PFSK-1 (cell line): ENCODE data around the gene CCDC126.

Source experiments
- FOXP2 ChIP-seq: optimal IDR thresholded peaks from 2 replicates; pipeline ENCODE3; 2011; ENCODE audit warnings: borderline replicate concordance, control low read depth, inconsistent platforms; ENCODE audit not compliant: insufficient read depth; ENCODE audit errors: extremely low read length, extremely low read depth
- POLR2AphosphoS5 ChIP-seq: IDR thresholded peaks from 2 replicates; pipeline ENCODE4 v1.6.1; 2012; ENCODE audit warnings: low read depth, mild to moderate bottlenecking, control low read depth, low read length, moderate library complexity
- REST ChIP-seq, 2 experiments: IDR thresholded peaks; 2 replicates each; pipeline versions ENCODE4 v1.6.1 to v1.8.0; 2011 to 2012; ENCODE audit warnings: low read depth in 2 of 2, low read length in 2 of 2, control low read depth in 1 of 2, inconsistent platforms in 1 of 2, mild to moderate bottlenecking in 1 of 2, moderate library complexity in 1 of 2; ENCODE audit not compliant: insufficient read depth in 1 of 2
- SIN3A ChIP-seq: IDR thresholded peaks from 2 replicates; pipeline ENCODE4 v1.6.1; 2012; ENCODE audit warnings: mild to moderate bottlenecking, low read length, moderate library complexity, borderline replicate concordance; ENCODE audit not compliant: insufficient read depth
- TAF1 ChIP-seq: IDR thresholded peaks from 2 replicates; pipeline ENCODE4 v1.6.1; 2012; ENCODE audit warnings: low read length, control low read depth, borderline replicate concordance; ENCODE audit not compliant: insufficient read depth

Gene CCDC126

GRCh38 chr7:23633417-23633816 lies 36.2 kb downstream of the CCDC126 start:
- TF ChIP-seq SIN3A (no peak), FOXP2 (no peak)

GRCh38 chr7:23645822-23646221 lies 48.6 kb downstream of the CCDC126 start:
- no peak for TF ChIP-seq SIN3A
- no peak for TF ChIP-seq REST (IDR thresholded peaks at IDR 0.05; ENCODE audit: insufficient read depth in 1 of 2, low read depth in 2 of 2, low read length in 2 of 2)
- TF ChIP-seq POLR2AphosphoS5: no peak
- TF ChIP-seq FOXP2: no peak
- TF ChIP-seq TAF1: no peak

GRCh38 chr7:23653942-23654341 lies 56.8 kb downstream of the CCDC126 start:
- TF ChIP-seq SIN3A (no peak), POLR2AphosphoS5 (no peak), REST (IDR thresholded peaks at IDR 0.05; ENCODE audit: insufficient read depth in 1 of 2, low read depth in 2 of 2, low read length in 2 of 2) (no peak), TAF1 (no peak), FOXP2 (no peak)

GRCh38 chr7:23654508-23654907 lies 57.3 kb downstream of the CCDC126 start:
- TF ChIP-seq REST (IDR thresholded peaks at IDR 0.05; ENCODE audit: insufficient read depth in 1 of 2, low read depth in 2 of 2, low read length in 2 of 2): no peak
- no peak for TF ChIP-seq TAF1
- no peak for TF ChIP-seq SIN3A
- no peak for TF ChIP-seq POLR2AphosphoS5
- TF ChIP-seq FOXP2: no peak

- TF ChIP-seq POLR2AphosphoS5 (no peak), SIN3A (no peak), REST (IDR thresholded peaks at IDR 0.05; ENCODE audit: insufficient read depth in 1 of 2, low read depth in 2 of 2, low read length in 2 of 2) (no peak), TAF1 (no peak), FOXP2 (no peak)
These were observed 58.3 kb downstream of the CCDC126 start for GRCh38 chr7:23655433-23655832.

GRCh38 chr7:23658831-23659427 lies 61.7 kb downstream of the CCDC126 start:
- TF ChIP-seq POLR2AphosphoS5: no peak
- TF ChIP-seq FOXP2: no peak
- no peak for TF ChIP-seq TAF1
- TF ChIP-seq SIN3A: no peak
- TF ChIP-seq REST (IDR thresholded peaks at IDR 0.05; ENCODE audit: insufficient read depth in 1 of 2, low read depth in 2 of 2, low read length in 2 of 2): no peak
